Loucy (cell line): ENCODE measurements around the gene ZNF385C.

Source experiments
- H2AFZ ChIP-seq: fragments of 200-600 bp; sonication (generic); 2 replicates; pipeline ENCODE4 v1.6.0; 2016; ENCODE audit warnings: antibody characterized with exemption, mild to moderate bottlenecking, low read length, moderate library complexity
- H3F3A ChIP-seq: fragments of 200-600 bp; 2 replicates; pipeline ENCODE4 v1.6.0; 2016; ENCODE audit warnings: antibody characterized with exemption, low read depth, mild to moderate bottlenecking
- H3K27me3 ChIP-seq: fragments of 200-600 bp; sonication (generic); 2 replicates; pipeline ENCODE4 v1.6.1; 2014; ENCODE audit warnings: low read length, mild to moderate bottlenecking; ENCODE audit not compliant: insufficient read depth, poor library complexity, severe bottlenecking
- H3K36me3 ChIP-seq: fragments of 200-600 bp; sonication (generic); 2 replicates; pipeline ENCODE4 v1.6.1; 2016; ENCODE audit warnings: low read length; ENCODE audit not compliant: insufficient read depth
- H3K4me1 ChIP-seq: fragments of 200-600 bp; sonication (generic); 2 replicates; pipeline ENCODE4 v1.5.1; 2014; ENCODE audit warnings: low read length, mild to moderate bottlenecking; ENCODE audit not compliant: insufficient read depth, poor library complexity, severe bottlenecking
- H3K4me2 ChIP-seq: fragments of 200-600 bp; sonication (generic); 2 replicates; pipeline ENCODE4 v1.6.0; 2014; ENCODE audit warnings: antibody characterized with exemption, low read length, low read depth, mild to moderate bottlenecking; ENCODE audit not compliant: poor library complexity, severe bottlenecking
- H3K4me3 ChIP-seq: fragments of 200-600 bp; sonication (generic); 2 replicates; pipeline ENCODE4 v1.5.1; 2014; ENCODE audit warnings: low read length, mild to moderate bottlenecking, mixed read lengths; ENCODE audit not compliant: poor library complexity, severe bottlenecking
- H3K79me2 ChIP-seq: fragments of 200-600 bp; sonication (generic); 2 replicates; pipeline ENCODE4 v1.6.1; 2014; ENCODE audit warnings: low read length; ENCODE audit not compliant: insufficient read depth
- H3K9ac ChIP-seq: fragments of 200-600 bp; sonication (generic); 2 replicates; pipeline ENCODE4 v1.6.0; 2014; ENCODE audit warnings: mild to moderate bottlenecking, low read depth, low read length, moderate library complexity; ENCODE audit not compliant: poor library complexity, severe bottlenecking
- H3K9me2 ChIP-seq: fragments of 200-600 bp; sonication (generic); replicated peaks from 2 replicates; pipeline ENCODE4 v1.6.1; 2016; ENCODE audit warnings: low read depth, low read length, mixed read lengths
- H3K9me3 ChIP-seq: fragments of 200-600 bp; sonication (generic); 2 replicates; pipeline ENCODE4 v1.6.1; 2014; ENCODE audit warnings: mild to moderate bottlenecking, antibody characterized with exemption, low read length, low read depth; ENCODE audit not compliant: insufficient read depth
- H4K20me1 ChIP-seq: fragments of 200-600 bp; sonication (generic); 2 replicates; pipeline ENCODE4 v1.6.0; 2014; ENCODE audit warnings: antibody characterized with exemption, low read length, mild to moderate bottlenecking; ENCODE audit not compliant: insufficient read depth, poor library complexity, severe bottlenecking
- EZH2phosphoT487 ChIP-seq: fragments of 200-600 bp; IDR thresholded peaks from 2 replicates; pipeline ENCODE4 v1.6.1; 2018; ENCODE audit warnings: antibody characterized with exemption, mild to moderate bottlenecking, moderate library complexity, borderline replicate concordance
- TF ChIP-seq, protein P1 (sequence below): fragments of 200-600 bp; sonication (generic); conservative IDR thresholded peaks from 2 replicates; pipeline ENCODE4 v1.5.1; 2014; ENCODE audit warnings: mild to moderate bottlenecking, antibody characterized with exemption, low read length

The ZNF385C gene

DNA sequence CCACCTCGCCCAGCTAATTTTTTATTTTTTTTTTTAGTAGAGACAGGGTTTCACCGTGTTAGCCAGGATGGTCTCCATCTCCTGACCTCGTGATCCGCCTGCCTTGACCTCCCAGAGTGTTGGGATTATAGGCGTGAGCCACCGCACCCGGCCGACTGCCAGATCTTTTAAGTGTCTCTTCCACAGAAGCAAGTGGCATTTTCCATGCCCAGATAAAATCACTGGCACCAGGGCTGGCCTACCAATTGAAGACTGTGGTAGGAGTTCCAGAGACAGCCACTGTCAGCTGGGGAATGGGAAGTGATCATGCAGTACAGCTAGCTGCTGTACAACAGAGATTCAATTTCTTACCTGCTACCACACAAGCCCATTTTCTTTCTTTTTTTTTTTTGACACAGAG is 113.8 kb downstream of the ZNF385C start:
- H3K36me3 ChIP-seq, result peaks cover 88% of the 10 kb centered on the region; the same call in 1 of the 2 replicates
- H3K9ac ChIP-seq, result no peak overlapping the region
- H4K20me1 ChIP-seq, result no peaks in the 10 kb centered on the region
- H3F3A ChIP-seq, result no peaks in the 10 kb centered on the region
- H3K4me2 ChIP-seq, result no peak overlapping the region
- H3K27me3 ChIP-seq, result no peaks in the 10 kb centered on the region
- H2AFZ ChIP-seq, result no peak overlapping the region
- H3K9me2 ChIP-seq, result no peaks in the 10 kb centered on the region
- H3K79me2 ChIP-seq, result no peaks in the 10 kb centered on the region
- H3K4me1 ChIP-seq, result no peaks in the 10 kb centered on the region
- H3K9me3 ChIP-seq, result no peaks in the 10 kb centered on the region
- TF ChIP-seq EZH2phosphoT487, result no peak
- TF ChIP-seq, protein P1, sequence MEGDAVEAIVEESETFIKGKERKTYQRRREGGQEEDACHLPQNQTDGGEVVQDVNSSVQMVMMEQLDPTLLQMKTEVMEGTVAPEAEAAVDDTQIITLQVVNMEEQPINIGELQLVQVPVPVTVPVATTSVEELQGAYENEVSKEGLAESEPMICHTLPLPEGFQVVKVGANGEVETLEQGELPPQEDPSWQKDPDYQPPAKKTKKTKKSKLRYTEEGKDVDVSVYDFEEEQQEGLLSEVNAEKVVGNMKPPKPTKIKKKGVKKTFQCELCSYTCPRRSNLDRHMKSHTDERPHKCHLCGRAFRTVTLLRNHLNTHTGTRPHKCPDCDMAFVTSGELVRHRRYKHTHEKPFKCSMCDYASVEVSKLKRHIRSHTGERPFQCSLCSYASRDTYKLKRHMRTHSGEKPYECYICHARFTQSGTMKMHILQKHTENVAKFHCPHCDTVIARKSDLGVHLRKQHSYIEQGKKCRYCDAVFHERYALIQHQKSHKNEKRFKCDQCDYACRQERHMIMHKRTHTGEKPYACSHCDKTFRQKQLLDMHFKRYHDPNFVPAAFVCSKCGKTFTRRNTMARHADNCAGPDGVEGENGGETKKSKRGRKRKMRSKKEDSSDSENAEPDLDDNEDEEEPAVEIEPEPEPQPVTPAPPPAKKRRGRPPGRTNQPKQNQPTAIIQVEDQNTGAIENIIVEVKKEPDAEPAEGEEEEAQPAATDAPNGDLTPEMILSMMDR, result no peak
- H3K4me3 ChIP-seq, result no peak overlapping the region

DNA sequence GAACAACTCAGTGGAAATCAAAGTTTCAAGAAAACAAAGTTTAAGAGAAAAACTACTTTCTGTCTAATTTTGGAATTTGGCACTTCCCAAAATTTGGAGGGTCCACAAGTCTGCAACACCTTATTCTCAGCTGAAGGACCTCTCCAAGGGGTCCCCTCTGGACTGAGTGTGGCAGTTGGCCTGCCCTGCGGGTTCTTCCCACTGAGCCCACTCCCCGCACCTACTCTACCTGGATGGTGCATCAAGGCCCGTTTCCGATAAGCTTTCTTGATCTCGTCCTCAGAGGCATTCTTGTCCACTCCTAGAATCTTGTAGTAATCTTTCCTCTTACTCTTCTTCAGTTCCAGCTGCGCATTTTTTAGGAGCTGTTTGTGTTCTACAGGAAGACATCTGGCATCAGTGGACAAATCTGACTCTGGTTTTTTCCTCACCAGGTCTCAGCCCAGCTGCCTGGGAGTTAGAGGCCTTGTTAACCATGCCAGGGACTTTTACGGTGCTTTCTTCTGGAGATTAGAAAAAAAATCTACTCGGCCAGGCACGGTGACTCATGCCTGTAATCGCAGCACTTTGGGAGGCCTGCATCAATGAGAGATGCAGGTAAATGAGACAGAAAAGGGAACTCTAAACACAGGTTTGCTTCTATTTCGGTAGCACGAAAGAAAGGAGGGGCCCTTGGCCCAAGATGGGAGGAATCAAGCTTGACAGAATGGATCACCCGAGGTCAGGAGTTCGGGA is 116.1 kb downstream of the ZNF385C start:
- no peaks in the 10 kb centered on the region for H3K9me2 ChIP-seq
- no peaks in the 10 kb centered on the region for H4K20me1 ChIP-seq
- no peak overlapping the region for H3K4me3 ChIP-seq
- TF ChIP-seq EZH2phosphoT487, result no peak
- TF ChIP-seq, protein P1, result no peak
- H2AFZ ChIP-seq, result no peak overlapping the region
- H3K4me1 ChIP-seq, result no peaks in the 10 kb centered on the region
- H3K9ac ChIP-seq, result no peak overlapping the region
- H3K36me3 ChIP-seq, result peaks cover 77% of the 10 kb centered on the region; the same call in 1 of the 2 replicates
- no peak overlapping the region for H3K4me2 ChIP-seq
- no peaks in the 10 kb centered on the region for H3F3A ChIP-seq
- H3K27me3 ChIP-seq, result no peaks in the 10 kb centered on the region
- no peaks in the 10 kb centered on the region for H3K79me2 ChIP-seq
- H3K9me3 ChIP-seq, result no peaks in the 10 kb centered on the region

DNA sequence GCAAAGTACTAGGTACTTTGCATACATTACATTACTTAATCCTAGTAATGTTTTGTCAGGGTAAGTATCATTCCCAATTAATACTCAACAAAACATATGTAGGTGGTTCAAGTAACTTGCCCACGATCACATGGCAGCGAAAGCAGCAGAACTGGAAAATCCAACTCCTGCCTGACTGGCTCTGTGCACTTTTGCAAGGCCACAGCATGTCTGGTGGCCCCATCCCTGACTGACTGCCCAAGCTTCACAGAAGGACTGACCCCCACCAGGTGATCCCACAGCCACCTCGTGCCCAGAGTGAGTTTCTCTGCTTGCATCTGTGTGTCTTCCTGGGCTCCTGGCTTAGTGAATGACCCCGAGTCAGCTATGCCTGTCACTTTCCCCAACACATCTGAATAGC is 120.3 kb downstream of the ZNF385C start:
- Histone ChIP-seq H3K4me1 (no peaks in the 10 kb centered on the region), H3K79me2 (no peaks in the 10 kb centered on the region), H4K20me1 (no peaks in the 10 kb centered on the region), H3K4me3 (no peak overlapping the region), H3K36me3 (peaks cover 80% of the 10 kb centered on the region; the same call in 1 of the 2 replicates), H3F3A (no peaks in the 10 kb centered on the region), H2AFZ (no peak overlapping the region), H3K9me3 (no peaks in the 10 kb centered on the region), H3K4me2 (no peak overlapping the region), H3K9me2 (no peaks in the 10 kb centered on the region), H3K27me3 (no peaks in the 10 kb centered on the region), H3K9ac (no peak overlapping the region)
- TF ChIP-seq, protein P1, result no peak
